H9 (cell line): Measurements from ENCODE around the gene NSUN2. TPM values are rescaled to one million over a fixed set of nuclear protein-coding genes. Genes with fewer than 3 reads are reported as not detected.

Experiments
- DNase-seq: peaks from one replicate; pipeline ENCODE4 v3.0.0-alpha.2; 2017
- H2AFZ ChIP-seq: one replicate; pipeline ENCODE4 v1.6.1; 2013; ENCODE audit warnings: mild to moderate bottlenecking, low read length, control low read depth, moderate library complexity
- H2AK5ac ChIP-seq: 2 replicates; pipeline ENCODE4 v1.6.1; 2013; ENCODE audit warnings: low read length, control low read depth, mixed read lengths; ENCODE audit not compliant: insufficient read length
- H2BK120ac ChIP-seq: one replicate; pipeline ENCODE4 v1.6.1; 2013; ENCODE audit warnings: low read depth, mild to moderate bottlenecking, low read length, control low read depth, inconsistent platforms; ENCODE audit not compliant: poor library complexity, severe bottlenecking
- H2BK12ac ChIP-seq: 2 replicates; pipeline ENCODE4 v1.6.1; 2013; ENCODE audit warnings: low read length, control low read depth, mixed read lengths, low read depth; ENCODE audit not compliant: insufficient read length
- H2BK15ac ChIP-seq: 2 replicates; pipeline ENCODE4 v1.6.1; 2013; ENCODE audit warnings: low read depth, low read length, control low read depth
- H2BK20ac ChIP-seq: one replicate; pipeline ENCODE4 v1.6.1; 2013; ENCODE audit warnings: low read depth, mild to moderate bottlenecking, low read length, control low read depth, inconsistent platforms; ENCODE audit not compliant: poor library complexity, severe bottlenecking
- H2BK5ac ChIP-seq: 2 replicates; pipeline ENCODE4 v1.6.1; 2013; ENCODE audit warnings: low read length, control low read depth, mixed read lengths; ENCODE audit not compliant: insufficient read length
- H3K14ac ChIP-seq: 2 replicates; pipeline ENCODE4 v1.6.1; 2013; ENCODE audit warnings: low read length, control low read depth; ENCODE audit not compliant: insufficient read depth
- H3K18ac ChIP-seq: 2 replicates; pipeline ENCODE4 v1.6.1; 2013; ENCODE audit warnings: low read depth, mild to moderate bottlenecking, mixed read lengths, low read length, control low read depth; ENCODE audit not compliant: insufficient read length
- H3K23ac ChIP-seq: 2 replicates; pipeline ENCODE4 v1.6.1; 2013; ENCODE audit warnings: low read length, control low read depth, mixed read lengths, low read depth; ENCODE audit not compliant: insufficient read length
- H3K23me2 ChIP-seq: 2 replicates; pipeline ENCODE4 v1.6.1; 2013; ENCODE audit warnings: low read depth, mild to moderate bottlenecking, mixed read lengths, low read length, control low read depth; ENCODE audit not compliant: insufficient read length, poor library complexity, severe bottlenecking
- H3K27ac ChIP-seq: 2 replicates; pipeline ENCODE4 v1.5.1; 2013; ENCODE audit warnings: low read length, control low read depth, mixed read lengths, low read depth; ENCODE audit not compliant: insufficient read length
- H3K27me3 ChIP-seq: 2 replicates; pipeline ENCODE4 v1.6.1; 2013; ENCODE audit warnings: low read length, control low read depth, inconsistent platforms; ENCODE audit not compliant: insufficient read depth
- H3K4ac ChIP-seq: 2 replicates; pipeline ENCODE4 v1.6.1; 2013; ENCODE audit warnings: low read depth, mild to moderate bottlenecking, control low read depth, inconsistent platforms, low read length, moderate library complexity
- H3K4me1 ChIP-seq: 2 replicates; pipeline ENCODE4 v1.6.1; 2013; ENCODE audit warnings: low read length, control low read depth, inconsistent platforms; ENCODE audit not compliant: insufficient read depth
- H3K4me2 ChIP-seq: 2 replicates; pipeline ENCODE4 v1.6.1; 2013; ENCODE audit warnings: low read length, control low read depth, mixed read lengths; ENCODE audit not compliant: insufficient read length, insufficient read depth
- H3K56ac ChIP-seq: 2 replicates; pipeline ENCODE4 v1.6.1; 2013; ENCODE audit warnings: low read depth, mild to moderate bottlenecking, mixed read lengths, low read length, control low read depth; ENCODE audit not compliant: insufficient read length
- H3K79me1 ChIP-seq: 2 replicates; pipeline ENCODE4 v1.6.1; 2013; ENCODE audit warnings: low read depth, mild to moderate bottlenecking, moderate library complexity, low read length, control low read depth, inconsistent platforms; ENCODE audit not compliant: insufficient read depth, poor library complexity, severe bottlenecking
- H3K79me2 ChIP-seq: 2 replicates; pipeline ENCODE4 v1.6.1; 2013; ENCODE audit warnings: low read length, control low read depth, inconsistent platforms; ENCODE audit not compliant: insufficient read depth
- H3K9ac ChIP-seq: 2 replicates; pipeline ENCODE4 v1.6.1; 2013; ENCODE audit warnings: low read length, control low read depth, mixed read lengths; ENCODE audit not compliant: insufficient read length; ENCODE audit errors: extremely low read depth
- H3K9me3 ChIP-seq: one replicate; pipeline ENCODE4 v1.6.1; 2013; ENCODE audit warnings: low read depth, low read length, inconsistent platforms; ENCODE audit not compliant: control insufficient read depth
- H3T11ph ChIP-seq: one replicate; pipeline ENCODE4 v1.6.1; 2013; ENCODE audit warnings: mild to moderate bottlenecking, low read length, control low read depth, inconsistent platforms
- H4K20me1 ChIP-seq: one replicate; pipeline ENCODE4 v1.6.1; 2013; ENCODE audit not compliant: control insufficient read depth, insufficient read length, insufficient read depth
- H4K5ac ChIP-seq: 2 replicates; pipeline ENCODE4 v1.6.1; 2013; ENCODE audit warnings: low read depth, mild to moderate bottlenecking, mixed read lengths, low read length, control low read depth; ENCODE audit not compliant: insufficient read length
- H4K8ac ChIP-seq: replicated peaks from 2 replicates; pipeline ENCODE4 v1.6.1; 2013; ENCODE audit warnings: low read length, control low read depth, mixed read lengths, low read depth; ENCODE audit not compliant: insufficient read length
- H4K91ac ChIP-seq: 2 replicates; pipeline ENCODE4 v1.6.1; 2013; ENCODE audit warnings: low read depth, mild to moderate bottlenecking, moderate library complexity, mixed read lengths, low read length, control low read depth; ENCODE audit not compliant: insufficient read length
- H3K27ac Mint-ChIP-seq, 3 experiments: 2 replicates in 2 of 3; 3 replicates in 1 of 3; pipeline ENCODE4 v1.8.0; 2020 to 2021; ENCODE audit warnings: mixed read lengths in 3 of 3, mild to moderate bottlenecking in 1 of 3, moderate library complexity in 1 of 3
- H3K27me3 Mint-ChIP-seq: 2 replicates; pipeline ENCODE4 v1.8.0; 2021; ENCODE audit warnings: low read depth, mild to moderate bottlenecking, moderate library complexity, mixed read lengths
- H3K36me3 Mint-ChIP-seq, 3 experiments: 2 replicates in 2 of 3; 3 replicates in 1 of 3; pipeline ENCODE4 v1.8.0; 2020 to 2021; ENCODE audit warnings: low read depth in 3 of 3, mixed read lengths in 3 of 3; ENCODE audit not compliant: insufficient read depth in 1 of 3
- H3K4me1 Mint-ChIP-seq, 2 experiments: 2 replicates each; pipeline ENCODE4 v1.8.0; 2020; ENCODE audit warnings: mixed read lengths in 2 of 2
- H3K4me3 Mint-ChIP-seq, 2 experiments: 2 replicates in 1 of 2; 3 replicates in 1 of 2; pipeline ENCODE4 v1.8.0; 2020 to 2021; ENCODE audit warnings: mild to moderate bottlenecking in 2 of 2, mixed read lengths in 2 of 2, moderate library complexity in 1 of 2
- H3K9me3 Mint-ChIP-seq, 2 experiments: 2 replicates in 1 of 2; 3 replicates in 1 of 2; pipeline ENCODE4 v1.8.0; 2020; ENCODE audit warnings: mild to moderate bottlenecking in 2 of 2, mixed read lengths in 2 of 2, moderate library complexity in 1 of 2
- WGBS: extraction: QIAGEN DNeasy Blood & Tissue Kit; methylation state at CpG from one replicate; pipeline ENCODE4 v1.1.7; 2013; ENCODE audit warnings: missing lambda C conversion rate, low lambda C conversion rate, mixed read lengths; ENCODE audit not compliant: insufficient read length; ENCODE audit errors: extremely low coverage; 5-methylcytosine and 5-hydroxymethylcytosine counted together
- total RNA-seq: library from RNA; stranded (reverse); gene quantifications from 2 replicates; pipeline ENCODE4 v1.2.1, GENCODE V29; 2021
- TF ChIP-seq, protein P1 (sequence below): fragments of 200-600 bp; sonication (generic); conservative IDR thresholded peaks from 3 replicates; pipeline ENCODE4 v1.8.0; 2021; ENCODE audit warnings: antibody characterized with exemption, mild to moderate bottlenecking

The NSUN2 gene
- total RNA-seq, 1 experiment from 2014 or later: 115 TPM

GRCh38 chr5:6680922-6681321 is 48.1 kb upstream of the NSUN2 start:
- Histone ChIP-seq H3K79me1 (no peaks in the 10 kb centered on the region), H3K9me3 (no peaks in the 10 kb centered on the region), H2BK120ac (no peak overlapping the region), H3K23me2 (no peaks in the 10 kb centered on the region), H2AK5ac (no peak overlapping the region), H2BK12ac (no peak overlapping the region), H3K18ac (no peak overlapping the region), H3K23ac (no peak overlapping the region), H4K91ac (no peak overlapping the region), H3K14ac (no peak overlapping the region), H3K4me1 (no peaks in the 10 kb centered on the region), H3K27ac (no peak overlapping the region), H2BK5ac (no peak overlapping the region), H2BK20ac (no peak overlapping the region), H2AFZ (no peak overlapping the region), H3K4ac (no peak overlapping the region), H4K8ac (no peak overlapping the region), H3K9ac (no peak overlapping the region), H3K56ac (no peak overlapping the region), H3K4me2 (no peak overlapping the region), H4K5ac (no peak overlapping the region), H4K20me1 (no peaks in the 10 kb centered on the region), H2BK15ac (no peak overlapping the region), H3K79me2 (no peaks in the 10 kb centered on the region), H3K27me3 (no peaks in the 10 kb centered on the region; the same call in 1 of the 2 replicates), H3T11ph (no peak overlapping the region)
- peaks cover 2% of the 10 kb centered on the region in 2 experiments; a peak in 3 of 4 replicates for H3K4me1 Mint-ChIP-seq
- H3K27ac Mint-ChIP-seq: no peak overlapping the region
- peaks cover 4 to 9% of the 10 kb centered on the region in 2 experiments for H3K9me3 Mint-ChIP-seq
- TF ChIP-seq, protein P1, sequence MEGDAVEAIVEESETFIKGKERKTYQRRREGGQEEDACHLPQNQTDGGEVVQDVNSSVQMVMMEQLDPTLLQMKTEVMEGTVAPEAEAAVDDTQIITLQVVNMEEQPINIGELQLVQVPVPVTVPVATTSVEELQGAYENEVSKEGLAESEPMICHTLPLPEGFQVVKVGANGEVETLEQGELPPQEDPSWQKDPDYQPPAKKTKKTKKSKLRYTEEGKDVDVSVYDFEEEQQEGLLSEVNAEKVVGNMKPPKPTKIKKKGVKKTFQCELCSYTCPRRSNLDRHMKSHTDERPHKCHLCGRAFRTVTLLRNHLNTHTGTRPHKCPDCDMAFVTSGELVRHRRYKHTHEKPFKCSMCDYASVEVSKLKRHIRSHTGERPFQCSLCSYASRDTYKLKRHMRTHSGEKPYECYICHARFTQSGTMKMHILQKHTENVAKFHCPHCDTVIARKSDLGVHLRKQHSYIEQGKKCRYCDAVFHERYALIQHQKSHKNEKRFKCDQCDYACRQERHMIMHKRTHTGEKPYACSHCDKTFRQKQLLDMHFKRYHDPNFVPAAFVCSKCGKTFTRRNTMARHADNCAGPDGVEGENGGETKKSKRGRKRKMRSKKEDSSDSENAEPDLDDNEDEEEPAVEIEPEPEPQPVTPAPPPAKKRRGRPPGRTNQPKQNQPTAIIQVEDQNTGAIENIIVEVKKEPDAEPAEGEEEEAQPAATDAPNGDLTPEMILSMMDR: no peak
- no CpG with 5 or more reads among the region's 6 CpGs for WGBS
- peaks cover 0 to 12% (median 5%) of the 10 kb centered on the region in 3 experiments; a peak in 6 of 7 replicates for H3K36me3 Mint-ChIP-seq
- DNase-seq: no peak
- no peak overlapping the region for H3K4me3 Mint-ChIP-seq
- H3K27me3 Mint-ChIP-seq: peaks cover 36% of the 10 kb centered on the region
